H1 (cell line): Measurements from ENCODE around the gene ETFBKMT. TPM values are rescaled to one million over a fixed set of nuclear protein-coding genes. Genes with fewer than 3 reads are reported as not detected.

Source experiments
- CTCF ChIA-PET: fragments of 300-600 bp; sonication (Branson Sonifier 250); formaldehyde crosslinking; loops from one replicate; lab custom pipeline; 2021; ENCODE audit not compliant: partially characterized antibody; lab: Charles Lee
- POLR2A ChIA-PET: fragments of 300-600 bp; sonication (Branson Sonifier 250); formaldehyde crosslinking; loops from one replicate; lab custom pipeline; 2021; ENCODE audit warnings: inconsistent platforms; ENCODE audit not compliant: partially characterized antibody; lab: Charles Lee
- DNase-seq, 2 experiments: peaks; one replicate each; pipeline versions ENCODE4 v3.0.0 to v3.0.0-alpha.2; 2010 to 2022; ENCODE audit warnings: low spot score in 2 of 2, low read depth in 1 of 2, mixed read lengths in 1 of 2
- FAIRE-seq: peaks from 2 replicates; lab custom pipeline; 2011; peaks lifted over from hg19 to GRCh38; lab: Jason Lieb, UNC
- H2AFZ ChIP-seq: 2 replicates; pipeline ENCODE4 v1.8.1; 2012; ENCODE audit warnings: low read length, inconsistent platforms
- H2AK5ac ChIP-seq: 2 replicates; pipeline ENCODE4 v1.6.1; 2013; ENCODE audit warnings: low read depth, low read length
- H2BK120ac ChIP-seq: replicated peaks from 2 replicates; pipeline ENCODE3; 2013; ENCODE audit warnings: low read depth, low read length, inconsistent platforms
- H2BK12ac ChIP-seq: 2 replicates; pipeline ENCODE4 v1.6.1; 2013; ENCODE audit warnings: low read depth, low read length
- H2BK15ac ChIP-seq: 2 replicates; pipeline ENCODE4 v1.6.1; 2013; ENCODE audit warnings: low read length
- H2BK20ac ChIP-seq: 2 replicates; pipeline ENCODE4 v1.6.1; 2013; ENCODE audit warnings: low read length
- H2BK5ac ChIP-seq: 2 replicates; pipeline ENCODE4 v1.6.1; 2013; ENCODE audit warnings: low read depth, low read length
- H3K14ac ChIP-seq: 2 replicates; pipeline ENCODE4 v1.6.1; 2013; ENCODE audit warnings: inconsistent platforms; ENCODE audit not compliant: insufficient read length
- H3K18ac ChIP-seq: 2 replicates; pipeline ENCODE4 v1.6.1; 2013; ENCODE audit warnings: low read length; ENCODE audit errors: extremely low read depth
- H3K23ac ChIP-seq: 2 replicates; pipeline ENCODE4 v1.6.1; 2013; ENCODE audit warnings: inconsistent platforms; ENCODE audit not compliant: insufficient read length
- H3K23me2 ChIP-seq: 2 replicates; pipeline ENCODE4 v1.6.1; 2013; ENCODE audit warnings: low read depth, low read length
- H3K27ac ChIP-seq: 2 replicates; pipeline ENCODE4 v1.6.1; 2011; ENCODE audit warnings: low read depth, low read length, inconsistent platforms
- H3K27me3 ChIP-seq, 4 experiments: replicated peaks in 1 of 4; 1 replicate in 1 of 4; 2 replicates in 3 of 4; pipeline versions ENCODE4 v1.6.1 to v1.8.1; 2011 to 2013; ENCODE audit warnings: low read length in 3 of 4, mild to moderate bottlenecking in 3 of 4, inconsistent platforms in 2 of 4, mixed read lengths in 2 of 4, moderate library complexity in 1 of 4; ENCODE audit not compliant: control insufficient read depth in 3 of 4, insufficient read depth in 3 of 4; ENCODE audit errors: extremely low read depth in 1 of 4
- H3K36me3 ChIP-seq, 4 experiments: 2 replicates each; pipeline versions ENCODE4 v1.6.1 to v1.8.1; 2011 to 2013; ENCODE audit warnings: mild to moderate bottlenecking in 4 of 4, low read length in 3 of 4, moderate library complexity in 2 of 4, control low read depth in 1 of 4, inconsistent platforms in 1 of 4; ENCODE audit not compliant: insufficient read depth in 4 of 4, control insufficient read depth in 2 of 4
- H3K4ac ChIP-seq: replicated peaks from 2 replicates; pipeline ENCODE3; 2013; ENCODE audit warnings: low read length, low read depth, mixed read lengths, inconsistent platforms; ENCODE audit not compliant: insufficient read length
- H3K4me1 ChIP-seq, 4 experiments: replicated peaks in 1 of 4; 1 replicate in 1 of 4; 2 replicates in 3 of 4; pipeline versions ENCODE4 v1.6.1 to v1.8.1; 2011 to 2013; ENCODE audit warnings: low read length in 3 of 4, inconsistent platforms in 2 of 4, mixed read lengths in 1 of 4; ENCODE audit not compliant: insufficient read depth in 4 of 4, control insufficient read depth in 3 of 4
- H3K4me2 ChIP-seq, 2 experiments: 2 replicates each; pipeline versions ENCODE4 v1.6.1 to v1.8.1; 2011 to 2013; ENCODE audit warnings: low read depth in 2 of 2, low read length in 2 of 2, control low read depth in 1 of 2, inconsistent platforms in 1 of 2, mild to moderate bottlenecking in 1 of 2; ENCODE audit not compliant: insufficient read depth in 1 of 2
- H3K4me3 ChIP-seq, 4 experiments: fragments of 200-600, 300-600 bp in 1 of 4; sonication (generic), shearing (Covaris generic), sonication (Bioruptor Twin) in 1 of 4; 2 replicates each; pipeline versions ENCODE4 v1.5.1 to v1.8.1; 2011 to 2016; ENCODE audit warnings: low read length in 4 of 4, low read depth in 3 of 4, control low read depth in 2 of 4, inconsistent platforms in 2 of 4, mild to moderate bottlenecking in 2 of 4, mixed read lengths in 1 of 4, moderate library complexity in 1 of 4; ENCODE audit not compliant: insufficient read depth in 2 of 4; ENCODE audit errors: extremely low read depth in 1 of 4
- H3K56ac ChIP-seq: replicated peaks from 2 replicates; pipeline ENCODE3; 2013; ENCODE audit warnings: low read depth, mild to moderate bottlenecking, mixed read lengths, low read length, inconsistent platforms; ENCODE audit not compliant: insufficient read length
- H3K79me1 ChIP-seq: 2 replicates; pipeline ENCODE4 v1.6.1; 2013; ENCODE audit warnings: low read depth, low read length, control low read depth
- H3K79me2 ChIP-seq, 2 experiments: 2 replicates each; pipeline versions ENCODE4 v1.6.1 to v1.8.1; 2012 to 2013; ENCODE audit warnings: low read length in 2 of 2, mild to moderate bottlenecking in 2 of 2, inconsistent platforms in 1 of 2; ENCODE audit not compliant: insufficient read depth in 2 of 2, control insufficient read depth in 1 of 2
- H3K9ac ChIP-seq, 4 experiments: replicated peaks in 1 of 4; 1 replicate in 1 of 4; 2 replicates in 3 of 4; pipeline versions ENCODE4 v1.6.1 to v1.8.1; 2011 to 2013; ENCODE audit warnings: low read depth in 3 of 4, low read length in 3 of 4, control low read depth in 2 of 4, mild to moderate bottlenecking in 2 of 4, moderate library complexity in 2 of 4, inconsistent platforms in 1 of 4; ENCODE audit errors: extremely low read depth in 1 of 4
- H3K9me3 ChIP-seq, 2 experiments: 2 replicates each; pipeline versions ENCODE4 v1.6.1 to v1.8.1; 2012 to 2013; ENCODE audit warnings: mild to moderate bottlenecking in 2 of 2, moderate library complexity in 2 of 2, control low read depth in 1 of 2, inconsistent platforms in 1 of 2, low read depth in 1 of 2, low read length in 1 of 2, mixed read lengths in 1 of 2; ENCODE audit not compliant: insufficient read depth in 2 of 2
- H4K20me1 ChIP-seq, 2 experiments: replicated peaks in 1 of 2; 2 replicates each; pipeline versions ENCODE3 to v1.8.1; 2011 to 2013; ENCODE audit warnings: inconsistent platforms in 2 of 2, low read length in 2 of 2, mild to moderate bottlenecking in 1 of 2; ENCODE audit not compliant: insufficient read depth in 2 of 2, control insufficient read depth in 1 of 2
- H4K5ac ChIP-seq: 2 replicates; pipeline ENCODE4 v1.6.1; 2013; ENCODE audit warnings: low read length, low read depth, mixed read lengths, inconsistent platforms; ENCODE audit not compliant: insufficient read length
- H4K8ac ChIP-seq: 2 replicates; pipeline ENCODE4 v1.8.0; 2013; ENCODE audit warnings: mild to moderate bottlenecking, moderate library complexity, low read length, inconsistent platforms; ENCODE audit not compliant: insufficient read depth; ENCODE audit errors: extremely low read depth
- H4K91ac ChIP-seq: replicated peaks from 2 replicates; pipeline ENCODE3; 2013; ENCODE audit warnings: low read length, mixed read lengths, inconsistent platforms; ENCODE audit not compliant: insufficient read length
- CEBPB ChIP-seq: IDR thresholded peaks from 2 replicates; pipeline ENCODE4 v1.6.1; 2012; ENCODE audit warnings: low read depth, low read length
- CTBP2 ChIP-seq: IDR thresholded peaks from 2 replicates; pipeline ENCODE4 v1.7.0; 2011; ENCODE audit warnings: borderline replicate concordance, mild to moderate bottlenecking, moderate library complexity, mixed read lengths, low read length; ENCODE audit not compliant: insufficient read depth, insufficient read length
- HDAC2 ChIP-seq, 2 experiments: fragments of 300-600 bp in 1 of 2; sonication (generic) in 1 of 2; IDR thresholded peaks; 2 replicates each; pipeline ENCODE4 v1.6.1; 2011 to 2012; ENCODE audit warnings: low read depth in 2 of 2, low read length in 2 of 2, mild to moderate bottlenecking in 2 of 2, moderate library complexity in 2 of 2, borderline replicate concordance in 1 of 2, inconsistent platforms in 1 of 2
- KDM1A ChIP-seq: fragments of 200-600, 300-600 bp; sonication (generic); IDR thresholded peaks from 2 replicates; pipeline ENCODE4 v1.7.1; 2016; ENCODE audit warnings: mild to moderate bottlenecking, low read length, borderline replicate concordance
- NANOG ChIP-seq: IDR thresholded peaks from 2 replicates; pipeline ENCODE4 v1.6.1; 2011; ENCODE audit warnings: low read length, low read depth, mild to moderate bottlenecking, inconsistent platforms; ENCODE audit not compliant: insufficient read depth, poor library complexity, severe bottlenecking
- RBBP5 ChIP-seq: IDR thresholded peaks from 2 replicates; pipeline ENCODE4 v1.7.1; 2012; ENCODE audit warnings: low read depth, mild to moderate bottlenecking, inconsistent platforms, low read length, moderate library complexity, borderline replicate concordance
- SIX5 ChIP-seq: IDR thresholded peaks from 2 replicates; pipeline ENCODE4 v1.6.1; 2011; ENCODE audit warnings: mild to moderate bottlenecking, low read depth, low read length
- SP2 ChIP-seq: IDR thresholded peaks from 2 replicates; pipeline ENCODE4 v1.6.1; 2012; ENCODE audit warnings: mild to moderate bottlenecking, low read length, inconsistent platforms
- ZNF274 ChIP-seq: IDR thresholded peaks from 2 replicates; pipeline ENCODE4 v1.7.0; 2012; ENCODE audit warnings: low read length, borderline replicate concordance; ENCODE audit errors: extremely low read depth
- WGBS, 2 experiments: shearing (Covaris generic) in 1 of 2; methylation state at CpG; one replicate each; pipeline versions ENCODE4 v1.1.6 to v1.1.7; 2013 to 2015; ENCODE audit warnings: low lambda C conversion rate in 2 of 2, mixed read lengths in 2 of 2, inconsistent platforms in 1 of 2, low coverage in 1 of 2, missing lambda C conversion rate in 1 of 2; ENCODE audit not compliant: insufficient replicate concordance in 2 of 2, insufficient coverage in 1 of 2, insufficient read length in 1 of 2; ENCODE audit errors: extremely low coverage in 1 of 2, missing lambda C conversion rate in 1 of 2; 5-methylcytosine and 5-hydroxymethylcytosine counted together
- polyA plus RNA-seq, 7 experiments: library from polyadenylated mRNA; depleted of rRNA in 3 of 7; stranded (reverse) in 5 of 7; unstranded in 2 of 7; fragments of >200 nt in 5 of 7; fragments of 200-250 nt in 2 of 7; gene quantifications; 1 replicate in 5 of 7; 2 replicates in 1 of 7; 4 replicates in 1 of 7; pipeline versions ENCODE4 v1.2.1 to v1.2.3, GENCODE V29; 2011 to 2013; ENCODE audit warnings: missing spikeins in 2 of 7, mixed read lengths in 2 of 7
- total RNA-seq: library from RNA; stranded (reverse); fragmentation: NEBNext Ultra II Directional; extraction: Animal tissue kit (Norgen Biotek cat#: 25700); gene quantifications from 2 replicates; pipeline ENCODE4 v1.2.1, GENCODE V29; 2021
- TF ChIP-seq, protein P1 (sequence below): IDR thresholded peaks from 2 replicates; pipeline ENCODE4 v1.6.1; 2011; ENCODE audit warnings: low read depth, mild to moderate bottlenecking, low read length; ENCODE audit not compliant: insufficient read depth
- TF ChIP-seq, protein P2 (sequence below): IDR thresholded peaks from 2 replicates; pipeline ENCODE4 v1.6.1; 2012; ENCODE audit warnings: low read length, inconsistent platforms

The ETFBKMT gene
- total and polyA plus RNA-seq, 2 of the 8 experiments (the other 6 are each of a cell fraction or from before 2014, with no cell fraction given) = 0.59 to 1.7 TPM

DNA sequence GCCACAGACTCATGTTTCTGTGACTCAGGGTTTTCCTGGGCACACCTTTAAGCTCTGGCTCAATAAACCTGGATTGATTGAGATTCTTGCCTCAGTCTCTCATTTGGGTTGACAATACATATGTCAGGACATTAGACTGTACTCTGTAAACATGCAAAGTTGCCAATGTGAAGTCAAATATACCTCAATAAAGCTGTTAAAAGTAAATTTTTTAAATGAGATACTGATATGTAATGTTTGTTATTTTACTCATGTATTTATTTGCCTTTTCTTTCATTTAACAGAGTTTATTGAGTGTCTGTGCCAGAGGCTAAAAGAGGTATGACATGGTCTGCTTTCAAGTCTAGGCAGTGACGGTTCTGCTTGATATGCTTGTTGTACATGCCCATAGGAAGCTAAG lies 3.7 kb upstream of the ETFBKMT start:
- no peaks in the 10 kb centered on the region for H3K27me3 ChIP-seq
- no peaks in the 10 kb centered on the region for H3K36me3 ChIP-seq
- no peaks in the 10 kb centered on the region for H3K79me2 ChIP-seq
- no peaks in the 10 kb centered on the region for H3K79me1 ChIP-seq
- FAIRE-seq = no peak
- no peak overlapping the region for H3K14ac ChIP-seq
- H3K9ac ChIP-seq = no peak overlapping the region
- H3K27ac ChIP-seq = no peak overlapping the region
- H3K56ac ChIP-seq = no peak overlapping the region
- H4K20me1 ChIP-seq = no peaks in the 10 kb centered on the region
- no peaks in the 10 kb centered on the region for H3K9me3 ChIP-seq
- H2AFZ ChIP-seq = no peak overlapping the region
- no peak overlapping the region for H2BK5ac ChIP-seq
- no peak overlapping the region for H2BK20ac ChIP-seq
- H3K4me3 ChIP-seq = no peak overlapping the region
- no peak overlapping the region for H2BK15ac ChIP-seq
- DNase-seq = no peak
- H3K4me1 ChIP-seq = peaks cover 0 to 6% (median 3%) of the 10 kb centered on the region in 4 experiments; a peak in 4 of 7 replicates
- no peak overlapping the region for H2AK5ac ChIP-seq
- no peak overlapping the region for H3K18ac ChIP-seq
- H3K23ac ChIP-seq = no peak overlapping the region
- 100% methylated on average over 1 of the region's 1 CpG; no CpG with 5 or more reads in 1 of the 2 experiments for WGBS, 2 experiments
- no peak overlapping the region for H2BK120ac ChIP-seq
- H3K4me2 ChIP-seq = no peak overlapping the region
- H4K8ac ChIP-seq = no peak overlapping the region
- no peak overlapping the region for H3K4ac ChIP-seq
- no peak overlapping the region for H4K91ac ChIP-seq
- no peak overlapping the region for H4K5ac ChIP-seq
- H2BK12ac ChIP-seq = no peak overlapping the region
- peaks cover 4% of the 10 kb centered on the region for H3K23me2 ChIP-seq
- ChIA-PET CTCF (interaction anchor here (0.6 to 1.6 kb wide), 2 partner anchors 26 to 1087 kb away, joined by 3 to 7 read pairs; no protein-coding TSS in a partner anchor), POLR2A (interaction anchor here (1.4 kb wide), 1 partner anchor 17 kb away, joined by 4 read pairs; no protein-coding TSS in a partner anchor)
- TF ChIP-seq NANOG (no peak), CEBPB (no peak), SIX5 (no peak), KDM1A (no peak), HDAC2 (IDR thresholded peaks at IDR 0.05; ENCODE audit: borderline replicate concordance in 1 of 2, low read depth in 2 of 2, low read length in 2 of 2) (no peak), CTBP2 (no peak), ZNF274 (no peak), SP2 (no peak), RBBP5 (no peak)
- TF ChIP-seq, protein P1, sequence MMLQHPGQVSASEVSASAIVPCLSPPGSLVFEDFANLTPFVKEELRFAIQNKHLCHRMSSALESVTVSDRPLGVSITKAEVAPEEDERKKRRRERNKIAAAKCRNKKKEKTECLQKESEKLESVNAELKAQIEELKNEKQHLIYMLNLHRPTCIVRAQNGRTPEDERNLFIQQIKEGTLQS = no peak
- TF ChIP-seq, protein P2, sequence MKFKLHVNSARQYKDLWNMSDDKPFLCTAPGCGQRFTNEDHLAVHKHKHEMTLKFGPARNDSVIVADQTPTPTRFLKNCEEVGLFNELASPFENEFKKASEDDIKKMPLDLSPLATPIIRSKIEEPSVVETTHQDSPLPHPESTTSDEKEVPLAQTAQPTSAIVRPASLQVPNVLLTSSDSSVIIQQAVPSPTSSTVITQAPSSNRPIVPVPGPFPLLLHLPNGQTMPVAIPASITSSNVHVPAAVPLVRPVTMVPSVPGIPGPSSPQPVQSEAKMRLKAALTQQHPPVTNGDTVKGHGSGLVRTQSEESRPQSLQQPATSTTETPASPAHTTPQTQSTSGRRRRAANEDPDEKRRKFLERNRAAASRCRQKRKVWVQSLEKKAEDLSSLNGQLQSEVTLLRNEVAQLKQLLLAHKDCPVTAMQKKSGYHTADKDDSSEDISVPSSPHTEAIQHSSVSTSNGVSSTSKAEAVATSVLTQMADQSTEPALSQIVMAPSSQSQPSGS = no peak
